GM04504 (cell line): Measurements from ENCODE around the gene MED25.

Experiments used
- DNase-seq: peaks from one replicate; pipeline ENCODE4 v3.0.0-alpha.2; 2012; ENCODE audit warnings: low read depth

MED25 gene

GRCh38 chr19:49858088-49858985, 40.2 kb downstream of the MED25 start:
- DNase-seq: no peak

GRCh38 chr19:49859682-49860335, 41.7 kb downstream of the MED25 start:
- DNase-seq: no peak

- DNase-seq: no peak
Measured at GRCh38 chr19:49860336-49861102, 42.4 kb downstream of the MED25 start.

GRCh38 chr19:49861107-49861506, 43.0 kb downstream of the MED25 start:
- DNase-seq: no peak

- DNase-seq: no peak
Measured at GRCh38 chr19:49861541-49862378, 43.7 kb downstream of the MED25 start.

GRCh38 chr19:49862391-49863253, 44.5 kb downstream of the MED25 start:
- DNase-seq: no peak

GRCh38 chr19:49863254-49863934, 45.3 kb downstream of the MED25 start:
- DNase-seq: no peak

GRCh38 chr19:49863935-49864320, 45.8 kb downstream of the MED25 start:
- no peak for DNase-seq

GRCh38 chr19:49864890-49865289, 46.8 kb downstream of the MED25 start:
- DNase-seq: no peak

- peak; percentile 75 for DNase-seq
Measured at GRCh38 chr19:49866933-49867782, 49.1 kb downstream of the MED25 start, which contains the start of gene PNKP. PNKP (minus strand) TSS chr19:49867576; CDS start chr19:49867204, 372 bp downstream.

- DNase-seq: no peak
Measured at GRCh38 chr19:49869009-49869483, 51.0 kb downstream of the MED25 start.

- DNase-seq: peak; percentile 100
Measured at GRCh38 chr19:49869484-49870308, 51.6 kb downstream of the MED25 start.

GRCh38 chr19:49870309-49870901, 52.3 kb downstream of the MED25 start:
- no peak for DNase-seq

- DNase-seq: no peak
Measured at GRCh38 chr19:49871349-49871985, 53.4 kb downstream of the MED25 start.

GRCh38 chr19:49872245-49873128, 54.4 kb downstream of the MED25 start:
- no peak for DNase-seq

- no peak for DNase-seq
Measured at GRCh38 chr19:49873129-49873521, 55.0 kb downstream of the MED25 start.
